Dermis blood vessel endothelial cell (primary cell): ENCODE data around the gene GPX2. TPM values are rescaled to one million over a fixed set of nuclear protein-coding genes. Genes with fewer than 3 reads are reported as not detected.

Experiments
- DNase-seq: peaks from one replicate; pipeline ENCODE4 v3.0.0; 2010
- total RNA-seq: library from RNA; depleted of rRNA; stranded (reverse); fragments of >200 nt; gene quantifications from 2 replicates; pipeline ENCODE4 v1.2.3, GENCODE V29; 2014

GPX2 gene
- total RNA-seq, 1 donor from 2014 or later, result not detected

DNA sequence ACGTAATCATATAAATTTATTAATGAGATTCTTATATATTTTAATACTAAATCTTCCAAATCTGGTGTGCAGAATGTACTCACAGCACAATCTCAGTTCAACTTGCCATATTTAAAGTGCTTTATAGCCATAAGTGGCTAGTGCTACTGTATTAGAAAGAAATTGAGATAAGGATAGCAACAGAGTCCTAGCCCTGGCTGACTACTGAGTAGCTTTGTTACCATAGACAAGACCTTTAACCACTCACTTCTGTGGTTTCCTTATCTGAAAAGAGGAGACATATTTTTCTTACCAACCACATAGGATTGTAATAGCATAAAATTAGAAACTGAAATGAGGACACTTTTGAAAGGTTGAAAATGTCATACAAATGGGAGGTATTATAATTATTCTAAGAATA, 30.3 kb downstream of the GPX2 start:
- DNase-seq, result no peak

DNA sequence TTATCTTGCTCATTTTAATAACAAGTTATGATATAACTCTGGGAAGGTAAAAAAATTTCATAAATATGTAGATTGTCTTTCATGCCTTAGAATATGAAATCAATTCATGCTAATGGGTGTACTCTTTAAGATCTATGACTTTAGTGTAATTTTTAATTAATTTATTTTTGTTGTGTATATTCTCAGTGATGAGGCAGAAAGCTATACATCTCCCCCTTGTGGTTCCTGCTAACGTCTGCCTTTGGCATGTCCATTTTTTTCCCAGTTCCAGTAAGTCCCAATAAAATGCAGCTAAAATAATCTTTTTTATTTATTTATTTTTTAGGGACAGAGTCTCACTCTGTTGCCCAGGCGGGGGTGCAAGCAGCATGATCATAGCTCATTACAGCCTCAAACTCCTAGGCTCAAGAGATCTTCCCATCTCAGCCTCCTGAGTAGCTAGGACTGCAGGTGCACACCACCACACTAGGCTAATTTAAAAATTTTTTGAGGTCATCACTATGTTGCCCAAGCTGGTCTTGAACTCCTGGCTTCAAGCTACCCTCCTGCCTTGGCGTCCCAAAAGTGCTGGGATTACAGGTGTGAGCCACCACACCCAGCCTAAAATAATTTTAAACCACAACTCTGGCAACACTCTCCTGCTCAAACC, 31.6 kb downstream of the GPX2 start:
- peak; percentile 65 for DNase-seq

GRCh38 chr14:64906022-64906421, 36.5 kb downstream of the GPX2 start:
- DNase-seq, result no peak

- DNase-seq, result no peak
Measured at GRCh38 chr14:64899958-64900357, 42.6 kb downstream of the GPX2 start.

DNA sequence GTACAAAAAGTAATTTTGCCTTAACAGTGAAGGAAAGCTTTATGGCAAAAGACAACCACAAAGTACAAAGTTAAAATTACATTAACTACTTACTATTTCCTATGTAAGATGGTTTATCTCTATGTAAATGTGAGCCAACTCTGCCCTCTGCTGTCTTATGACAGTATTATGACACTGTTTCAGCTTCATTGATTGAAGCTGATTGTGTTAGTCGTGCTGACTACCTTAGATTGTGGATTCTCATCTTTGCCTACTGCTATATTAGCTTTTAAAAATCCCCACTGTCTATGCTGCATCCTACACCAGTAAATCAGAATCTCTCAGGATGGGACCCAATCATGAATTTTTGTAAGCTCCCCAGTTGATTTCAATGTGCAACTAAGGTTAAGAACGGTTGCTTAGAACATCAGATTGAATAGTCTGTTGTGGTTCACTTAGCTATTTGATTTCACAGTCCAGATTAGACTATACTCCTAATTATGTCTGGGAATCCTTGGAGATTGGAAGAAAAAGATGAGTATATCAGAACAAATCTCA, 50.6 kb downstream of the GPX2 start:
- DNase-seq, result peak; percentile 78

DNA sequence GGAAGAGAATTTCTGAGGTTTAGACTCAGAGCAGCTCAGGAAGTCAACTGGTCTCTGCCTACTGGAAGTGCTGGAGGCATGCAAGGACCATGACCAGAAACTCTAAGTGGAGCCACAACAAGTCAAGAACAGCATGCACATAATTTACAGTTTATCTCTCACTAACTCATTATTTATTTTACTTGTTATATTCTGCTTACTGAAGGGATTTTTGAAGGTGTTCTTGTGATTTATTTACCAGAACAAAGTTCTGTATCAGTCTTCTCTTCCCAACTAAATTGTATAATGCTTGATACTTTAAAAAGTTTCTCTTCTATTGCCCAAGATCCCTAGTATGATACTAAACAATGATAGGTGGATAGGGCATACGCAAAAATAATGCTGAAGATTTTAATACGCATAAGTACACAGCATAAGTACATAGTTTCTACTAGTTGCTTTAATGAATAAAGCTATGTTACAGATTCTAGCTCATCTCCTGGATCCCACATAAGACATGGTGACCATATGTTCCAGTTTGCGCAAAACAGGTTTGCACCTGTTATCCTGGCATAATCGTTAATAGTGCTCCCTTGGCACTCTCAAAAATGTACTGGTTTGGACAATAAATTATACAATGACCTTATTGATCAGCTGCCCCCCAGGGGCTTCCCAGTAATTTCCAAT, 51.2 kb downstream of the GPX2 start:
- no peak for DNase-seq

- no peak for DNase-seq
Measured at GRCh38 chr14:64889352-64889751, 53.2 kb downstream of the GPX2 start.

Other genes starting within 250 kb of the GPX2 start
- 9.2 and 9.4 TPM in 2 replicates for gene PLEKHG3, start 238.3 kb downstream of the GPX2 start, total RNA-seq
- under 0.01 and 0.05 TPM in 2 replicates for gene SPTB, start 62.8 kb downstream of the GPX2 start, total RNA-seq
- 60.9 and 62.2 TPM in 2 replicates for gene CHURC1, start 28.3 kb downstream of the GPX2 start, total RNA-seq
- 9.5 and 10.4 TPM in 2 replicates for gene RAB15, start 29.6 kb upstream of the GPX2 start, total RNA-seq
- gene FNTB, start 44.1 kb upstream of the GPX2 start, total RNA-seq, result 8.5 and 13.3 TPM in 2 replicates
- gene MAX, start 159.8 kb upstream of the GPX2 start, total RNA-seq, result 35.6 and 50.9 TPM in 2 replicates